Stimulated activated CD8-positive, alpha-beta memory T cell treated with anti-CD3 and anti-CD28 coated beads, Interleukin-7, amount 100 ng/mL, for 48 hours (primary cell): ENCODE results near the gene ESRRA.

Source experiments
- DNase-seq, 2 donors: peaks; one replicate each; pipeline ENCODE4 v3.0.0-alpha.2; 2020; ENCODE audit warnings: low read depth in 1 of 2; ENCODE audit errors: extremely low read depth in 1 of 2

The ESRRA gene

DNA sequence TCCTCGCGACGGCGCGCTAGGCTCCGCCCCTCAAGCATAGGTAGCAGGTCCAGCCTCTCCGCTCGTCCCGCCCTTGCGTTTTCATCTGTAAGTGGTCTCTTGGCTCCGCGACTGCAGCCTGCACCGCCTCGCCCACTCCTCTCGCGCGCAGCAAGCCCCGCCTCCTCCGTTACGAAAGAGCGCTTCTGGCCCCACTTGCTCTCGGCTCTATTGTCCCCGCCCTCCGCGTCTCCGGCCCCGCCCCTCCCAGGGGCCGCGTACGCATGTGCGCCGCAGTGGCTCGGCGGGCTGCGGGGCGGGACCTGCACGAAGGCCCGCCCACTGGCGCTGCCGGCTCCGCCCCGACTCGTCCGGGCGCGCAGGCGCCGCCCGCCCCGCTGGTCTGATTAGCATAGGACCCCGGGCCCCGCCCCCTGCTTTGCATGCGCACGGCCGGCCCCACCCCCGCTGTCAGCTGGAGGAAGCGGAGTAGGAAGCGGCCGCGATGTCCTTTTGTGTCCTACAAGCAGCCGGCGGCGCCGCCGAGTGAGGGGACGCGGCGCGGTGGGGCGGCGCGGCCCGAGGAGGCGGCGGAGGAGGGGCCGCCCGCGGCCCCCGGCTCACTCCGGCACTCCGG lies at the start of gene ESRRA:
ESRRA (plus strand) TSS at position 450 of the 616 bp plus-strand sequence. CDS start 1,656 bp downstream, outside the sequence.
- peak; percentile 99 to 100 for DNase-seq

GRCh38 chr11:64256300-64256699 lies 49.0 kb upstream of the ESRRA start:
- DNase-seq = no peak

- DNase-seq = no peak
Observed at GRCh38 chr11:64258356-64258755, 47.0 kb upstream of the ESRRA start.

GRCh38 chr11:64258946-64259532 lies 46.3 kb upstream of the ESRRA start:
- DNase-seq = no peak

- DNase-seq = no peak
Observed at GRCh38 chr11:64259533-64260067, 45.7 kb upstream of the ESRRA start.

- DNase-seq = no peak
Observed at GRCh38 chr11:64260147-64260708, 45.1 kb upstream of the ESRRA start.

GRCh38 chr11:64261556-64262080 lies 43.7 kb upstream of the ESRRA start:
- no peak for DNase-seq

- DNase-seq = no peak
Observed at GRCh38 chr11:64262271-64263002, 42.9 kb upstream of the ESRRA start.

GRCh38 chr11:64263021-64263946 lies 42.0 kb upstream of the ESRRA start:
- no peak for DNase-seq

GRCh38 chr11:64263947-64264317 lies 41.4 kb upstream of the ESRRA start:
- DNase-seq = no peak

- no peak for DNase-seq
Observed at GRCh38 chr11:64264371-64264852, 40.9 kb upstream of the ESRRA start.

DNA sequence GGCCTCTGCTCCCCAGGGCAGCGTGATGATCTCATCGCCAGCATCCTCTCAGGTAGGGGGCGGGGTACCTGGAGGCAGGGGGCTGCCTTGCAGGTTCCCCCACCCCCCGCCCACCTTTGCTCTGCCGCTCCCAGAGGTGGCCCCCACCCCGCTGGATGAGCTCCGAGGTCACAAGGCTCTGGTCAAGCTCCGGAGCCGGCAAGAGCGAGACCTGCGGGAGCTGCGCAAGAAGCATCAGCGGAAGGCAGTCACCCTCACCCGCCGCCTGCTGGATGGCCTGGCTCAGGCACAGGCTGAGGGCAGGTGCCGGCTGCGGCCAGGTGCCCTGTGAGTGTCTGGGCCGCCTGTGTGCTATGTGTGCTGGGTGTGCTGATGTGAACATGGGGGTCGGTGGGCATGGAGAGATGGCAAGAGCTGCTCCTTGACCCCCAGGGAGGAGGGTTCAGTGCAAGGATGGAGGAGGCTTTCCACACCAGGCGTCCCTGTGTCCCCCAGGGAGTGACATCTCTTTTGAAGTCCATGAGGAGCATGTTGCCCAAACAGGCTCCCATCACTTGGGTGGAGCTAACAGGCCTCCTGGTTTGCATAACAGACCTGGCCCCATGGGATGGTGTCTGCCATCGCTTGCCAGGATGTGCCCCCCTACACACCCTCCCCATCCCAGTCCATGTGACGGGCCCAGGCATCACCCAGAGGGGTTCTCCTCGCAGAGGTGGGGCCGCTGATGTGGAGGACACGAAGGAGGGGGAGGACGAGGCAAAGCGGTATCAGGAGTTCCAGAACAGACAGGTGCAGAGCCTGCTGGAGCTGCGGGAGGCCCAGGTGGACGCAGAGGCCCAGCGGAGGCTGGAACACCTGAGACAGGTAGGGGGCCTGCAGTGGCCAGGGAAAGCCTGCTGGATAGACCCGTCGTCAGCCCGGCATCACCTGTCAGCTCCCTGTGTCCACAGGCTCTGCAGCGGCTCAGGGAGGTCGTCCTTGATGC lies 39.9 kb upstream of the ESRRA start:
- no peak for DNase-seq

DNA sequence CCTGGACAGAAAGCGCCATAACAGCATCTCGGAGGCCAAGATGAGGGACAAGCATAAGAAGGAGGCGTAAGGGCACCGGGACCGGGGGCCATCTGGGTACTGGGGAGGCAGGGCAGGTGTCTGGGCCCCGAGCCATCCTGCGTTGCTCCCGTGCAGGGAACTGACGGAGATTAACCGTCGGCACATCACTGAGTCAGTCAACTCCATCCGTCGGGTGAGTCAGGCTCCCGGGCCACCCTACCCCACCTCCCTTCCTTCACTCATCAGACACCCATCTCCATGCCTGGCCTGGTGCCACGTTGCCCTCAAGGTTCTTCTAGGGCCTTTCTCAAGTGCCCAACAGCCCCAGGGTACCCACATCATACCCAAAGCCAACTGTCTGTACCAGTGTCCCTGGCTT lies 39.0 kb upstream of the ESRRA start:
- no peak for DNase-seq

DNA sequence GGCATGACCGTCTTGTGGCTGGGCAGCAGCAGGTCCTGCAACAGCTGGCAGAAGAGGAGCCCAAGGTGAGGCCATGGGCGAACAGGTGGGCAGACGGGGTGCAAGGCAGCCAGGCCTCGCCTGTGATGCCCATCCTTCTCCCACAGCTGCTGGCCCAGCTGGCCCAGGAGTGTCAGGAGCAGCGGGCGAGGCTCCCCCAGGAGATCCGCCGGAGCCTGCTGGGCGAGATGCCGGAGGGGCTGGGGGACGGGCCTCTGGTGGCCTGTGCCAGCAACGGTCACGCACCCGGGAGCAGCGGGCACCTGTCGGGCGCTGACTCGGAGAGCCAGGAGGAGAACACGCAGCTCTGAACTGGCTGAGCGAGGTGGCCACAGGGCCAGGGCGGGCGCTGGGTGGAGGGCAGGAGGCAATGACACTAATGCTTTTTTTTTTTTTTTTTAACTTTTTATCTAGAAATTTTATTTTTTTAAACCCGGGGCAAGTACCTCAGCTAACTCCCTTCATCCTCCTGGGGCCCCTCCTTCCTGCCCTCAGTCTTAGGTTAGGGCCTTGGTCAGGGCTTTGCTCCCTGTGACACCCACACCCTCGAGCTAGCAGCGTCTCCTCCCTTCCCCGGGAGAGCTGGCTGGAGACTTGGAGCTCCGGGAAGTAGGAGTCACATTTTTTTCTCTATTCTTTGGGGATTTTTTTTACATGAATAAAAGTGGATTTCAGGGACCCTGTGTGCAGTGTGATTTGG lies 37.9 kb upstream of the ESRRA start:
- DNase-seq = no peak

DNA sequence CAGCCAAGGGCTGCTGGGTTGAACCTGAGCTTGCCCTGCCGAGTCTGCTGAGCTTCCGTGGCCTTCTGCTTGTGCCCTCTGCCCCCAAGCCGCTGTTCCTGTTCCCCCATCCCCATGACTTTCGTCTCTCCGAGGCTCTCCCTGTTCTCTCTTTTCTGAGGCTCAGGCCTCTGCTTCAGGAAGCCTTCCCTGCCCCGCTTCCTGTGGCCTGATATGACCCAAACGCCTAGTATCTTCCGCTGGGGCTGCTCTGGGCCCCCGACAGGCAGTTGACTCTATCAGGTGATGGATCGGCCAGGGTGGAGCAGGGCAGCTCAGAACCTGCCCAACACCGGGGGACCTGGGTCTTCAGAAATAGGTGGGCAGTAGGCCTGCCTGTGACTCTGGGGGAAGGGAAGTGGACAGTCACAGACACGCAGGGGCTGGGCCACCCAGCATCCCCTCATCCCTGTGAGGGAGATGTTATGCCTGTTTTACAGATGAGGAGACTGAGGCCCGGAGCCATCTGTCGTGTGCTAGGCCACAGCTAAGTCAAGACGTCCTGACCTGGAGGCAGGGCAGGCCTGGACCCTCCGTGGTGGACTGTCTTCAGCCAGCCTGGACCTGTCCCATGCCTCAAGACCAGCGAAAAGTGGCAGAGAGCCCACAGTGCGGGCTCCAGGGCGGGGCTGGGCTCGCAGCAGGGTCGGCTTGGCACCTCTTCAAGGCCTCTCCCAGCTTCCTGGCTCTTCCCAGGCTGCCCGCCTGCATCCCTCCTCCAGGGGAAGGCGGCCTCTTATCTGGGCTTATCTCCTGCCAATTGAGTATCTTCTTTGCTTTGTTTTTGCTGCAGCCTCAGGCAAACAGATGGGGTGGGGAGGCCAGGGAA lies 37.1 kb upstream of the ESRRA start:
- DNase-seq = no peak

DNA sequence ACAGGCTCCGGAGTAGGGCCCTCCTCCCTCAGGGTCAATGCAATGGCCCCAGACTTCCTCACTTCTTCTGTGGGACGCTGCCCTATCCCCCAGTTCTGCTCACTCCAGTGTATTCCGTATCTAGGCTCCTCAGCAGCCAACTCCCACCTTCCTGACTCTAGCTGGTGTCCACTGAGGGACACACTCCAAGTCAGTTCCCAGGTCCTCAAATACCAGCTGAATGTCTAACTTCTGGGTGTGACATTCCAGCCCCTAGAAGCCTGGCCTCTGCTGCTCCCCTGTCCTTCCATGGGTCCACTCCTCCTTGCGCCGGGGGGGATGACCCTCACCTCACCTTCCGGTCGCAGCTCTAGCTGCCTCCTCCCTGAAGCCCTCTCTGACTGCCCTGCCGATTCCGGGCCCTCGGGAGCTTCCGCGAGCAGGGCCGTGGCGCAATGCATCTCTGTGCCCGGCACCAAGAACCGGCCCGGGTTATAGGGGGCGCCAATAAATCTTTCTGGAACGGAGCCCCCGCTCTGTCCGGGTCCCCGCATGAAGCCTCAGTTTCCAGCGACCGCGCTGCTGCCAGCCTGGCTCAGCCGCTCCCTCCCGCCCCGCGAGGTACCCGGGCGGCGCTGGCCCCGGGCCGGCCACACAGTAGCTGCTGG lies 36.3 kb upstream of the ESRRA start:
- DNase-seq = peak in 1 of 2 donors; percentile 14
